NCI-H345 treated with DMSO at 0.1 percent for 48 hours (cell line): Measurements from ENCODE around the gene IFT52.

Experiments
- DNase-seq: peaks from one replicate; lab custom pipeline; 2025; ENCODE audit not compliant: unreplicated experiment; lab: John Stamatoyannopoulos, UW

The IFT52 gene, protein sequence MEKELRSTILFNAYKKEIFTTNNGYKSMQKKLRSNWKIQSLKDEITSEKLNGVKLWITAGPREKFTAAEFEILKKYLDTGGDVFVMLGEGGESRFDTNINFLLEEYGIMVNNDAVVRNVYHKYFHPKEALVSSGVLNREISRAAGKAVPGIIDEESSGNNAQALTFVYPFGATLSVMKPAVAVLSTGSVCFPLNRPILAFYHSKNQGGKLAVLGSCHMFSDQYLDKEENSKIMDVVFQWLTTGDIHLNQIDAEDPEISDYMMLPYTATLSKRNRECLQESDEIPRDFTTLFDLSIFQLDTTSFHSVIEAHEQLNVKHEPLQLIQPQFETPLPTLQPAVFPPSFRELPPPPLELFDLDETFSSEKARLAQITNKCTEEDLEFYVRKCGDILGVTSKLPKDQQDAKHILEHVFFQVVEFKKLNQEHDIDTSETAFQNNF

DNA sequence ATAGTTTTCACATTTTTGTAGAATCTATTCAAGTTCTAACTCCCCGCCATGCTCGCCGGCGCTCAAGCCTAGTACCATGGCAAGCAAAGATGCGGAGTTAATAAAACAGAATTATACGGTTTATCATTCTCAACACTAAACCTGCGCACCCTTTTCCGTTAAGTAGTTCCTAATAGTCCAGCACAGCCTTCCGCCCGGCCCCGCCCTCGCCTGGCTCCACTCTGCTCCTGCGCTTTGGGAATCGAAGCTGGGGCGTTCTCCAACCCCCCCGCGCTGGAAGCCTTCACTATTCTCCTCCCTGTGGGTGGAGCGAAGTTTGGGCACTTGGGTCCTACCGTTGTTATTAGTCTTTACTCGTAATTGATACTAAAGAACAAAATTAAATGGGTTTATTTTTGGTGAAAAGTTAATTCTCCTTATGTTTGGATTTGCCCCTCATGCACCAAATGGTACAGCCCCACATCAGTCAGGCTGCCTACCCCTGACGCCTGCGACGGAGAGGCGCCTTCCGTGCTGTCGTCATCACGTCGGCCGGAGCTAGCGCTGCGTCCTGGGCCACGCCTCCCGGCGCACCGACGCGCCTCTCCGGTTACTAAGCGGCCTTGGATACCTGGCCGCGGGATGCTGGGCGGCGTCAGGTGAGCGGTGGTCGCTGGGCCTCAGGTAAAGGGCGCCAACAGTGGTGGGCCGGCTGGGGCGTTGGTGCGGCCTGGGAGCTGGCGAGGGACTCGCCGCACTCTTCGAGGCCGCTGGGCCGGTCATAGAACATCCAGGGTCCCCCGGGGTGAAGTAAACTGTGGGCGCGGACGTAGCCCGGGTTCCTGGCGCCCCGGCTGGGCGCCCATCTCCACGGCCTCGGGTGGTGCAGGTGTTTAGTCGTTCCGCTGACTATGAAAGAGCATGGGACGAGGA lies at the start of gene IFT52:
IFT52 (plus strand) TSS at position 546 of the 912 bp plus-strand sequence. CDS start 3,762 bp downstream, outside the sequence.
- peak; percentile 95 for DNase-seq

DNA sequence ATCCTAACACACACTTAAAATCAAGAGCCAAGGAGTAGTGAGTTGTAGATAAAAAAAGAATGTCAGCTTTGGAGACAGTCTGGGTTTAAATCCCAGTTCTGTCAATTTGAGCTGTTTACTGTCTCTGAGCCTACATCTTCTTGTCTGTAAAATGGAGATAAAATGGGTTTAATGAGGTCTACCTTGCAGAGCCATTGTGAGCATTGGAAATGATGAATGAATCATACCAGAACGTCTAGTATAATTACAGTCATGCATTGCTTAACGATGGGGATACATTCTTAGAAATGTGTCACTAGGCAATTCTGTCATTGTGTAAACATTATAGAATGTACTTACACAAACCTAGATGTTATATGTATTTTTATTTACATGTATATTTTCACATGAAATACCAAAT lies 49.5 kb upstream of the IFT52 start:
- DNase-seq, result no peak

DNA sequence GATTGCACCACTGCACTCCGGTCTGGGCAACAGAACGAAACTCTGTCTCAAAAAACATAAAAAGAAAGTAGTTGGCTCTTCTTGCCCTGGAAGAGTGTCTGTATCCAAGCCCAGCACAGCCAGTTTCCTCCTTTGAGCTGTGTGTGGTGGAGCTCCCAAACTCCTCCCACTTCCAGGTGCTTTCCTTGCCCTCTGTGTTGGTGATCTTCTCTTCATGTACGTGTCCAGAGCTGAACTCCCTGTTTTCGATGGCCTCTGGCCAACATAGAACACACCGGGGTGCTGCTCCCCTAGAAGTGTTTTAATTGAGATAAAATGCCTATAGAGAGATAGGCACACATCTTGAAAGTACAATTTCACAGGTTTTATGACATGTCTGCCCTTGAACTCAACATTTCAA lies 48.6 kb upstream of the IFT52 start:
- no peak for DNase-seq

DNA sequence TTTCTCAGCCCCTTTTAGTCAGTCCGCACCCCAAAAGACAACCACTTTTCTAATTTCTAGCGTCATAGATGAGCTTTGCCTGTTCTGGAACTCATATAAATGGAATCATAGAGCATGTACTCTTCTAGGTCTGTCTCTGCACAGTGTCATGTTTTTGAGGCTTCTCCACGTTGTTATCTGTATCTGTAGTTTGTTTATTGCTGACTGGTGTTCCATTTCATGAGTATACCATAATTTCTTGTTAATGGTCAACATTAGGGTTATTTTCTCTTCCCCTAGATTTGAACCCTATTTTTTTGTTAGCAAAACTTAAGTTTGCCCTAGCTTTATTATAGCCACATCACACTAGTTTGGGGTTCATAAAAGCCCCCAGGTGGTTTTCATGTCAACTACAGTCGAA lies 48.1 kb upstream of the IFT52 start:
- no peak for DNase-seq

DNA sequence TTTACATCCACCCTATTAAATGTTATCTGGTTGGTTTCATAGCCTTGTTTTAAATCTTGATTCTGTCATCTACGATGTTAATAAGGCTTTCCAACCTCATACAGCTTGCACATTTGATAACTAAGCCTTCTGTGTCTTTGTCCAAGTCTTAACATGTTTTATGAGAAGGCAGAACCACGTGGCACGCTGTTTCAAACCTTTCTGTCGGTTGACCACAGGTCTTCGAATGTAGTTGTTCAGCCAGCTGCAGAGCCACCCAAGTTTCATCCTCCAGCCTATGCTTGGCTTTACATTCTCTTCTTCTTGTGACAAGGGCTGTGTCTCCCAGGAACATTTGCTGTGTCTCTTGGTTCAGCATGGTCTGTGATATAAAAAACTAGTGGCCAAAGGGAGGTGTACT lies 47.6 kb upstream of the IFT52 start:
- DNase-seq, result no peak

DNA sequence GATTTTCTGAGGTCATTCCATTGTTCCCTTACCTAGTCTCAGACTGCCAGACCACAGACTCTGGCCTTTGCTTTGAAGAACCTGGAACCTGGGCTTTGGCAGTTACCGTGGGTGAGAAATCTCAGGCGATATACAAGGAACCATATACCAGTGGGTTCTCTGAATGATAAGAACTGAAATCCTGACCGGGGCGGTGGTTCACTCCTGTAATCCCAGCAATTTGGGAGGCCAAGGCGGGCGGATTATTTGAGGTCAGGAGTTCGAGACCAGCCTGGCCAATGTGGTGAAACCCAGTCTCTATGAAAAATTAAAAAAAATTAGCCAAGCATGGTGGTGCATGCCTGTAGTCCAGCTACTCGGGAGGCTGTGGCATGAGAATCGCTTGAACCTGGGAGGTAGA lies 46.2 kb upstream of the IFT52 start:
- no peak for DNase-seq

DNA sequence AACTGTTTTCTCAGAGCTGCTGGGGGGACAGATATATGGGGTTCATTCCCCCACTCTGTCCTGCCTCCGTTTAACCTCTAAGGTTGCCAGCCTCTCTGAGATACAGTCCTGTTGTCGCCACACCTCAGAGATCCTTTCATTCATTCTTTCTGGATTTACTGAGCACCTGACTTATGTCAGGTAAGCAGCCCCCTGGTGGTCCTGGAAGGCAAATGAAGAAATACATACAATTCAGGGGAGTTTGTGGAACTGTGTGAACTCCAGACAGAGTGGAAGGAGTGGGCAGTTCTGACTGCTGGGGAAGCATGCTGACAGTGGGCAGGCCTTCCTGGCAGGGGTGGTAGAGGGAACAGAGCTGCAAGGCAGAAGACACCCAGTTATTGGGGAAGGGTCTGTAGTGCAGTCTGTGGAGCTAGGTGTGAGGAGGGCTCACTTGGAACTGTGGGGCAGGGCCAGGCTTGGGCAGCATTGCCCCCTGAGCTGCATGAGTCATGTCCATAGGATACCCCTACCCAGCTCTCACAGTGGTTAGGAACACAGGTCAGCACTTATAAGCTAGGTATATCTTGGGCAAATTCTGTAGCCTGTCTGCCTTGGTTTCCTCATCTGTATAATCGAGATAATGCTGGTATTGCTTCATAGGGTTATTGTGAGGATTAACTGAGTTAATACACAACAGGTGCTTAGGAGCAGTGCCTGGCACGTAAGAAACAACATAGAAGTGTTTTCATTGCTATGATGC lies 44.7 kb upstream of the IFT52 start:
- no peak for DNase-seq

DNA sequence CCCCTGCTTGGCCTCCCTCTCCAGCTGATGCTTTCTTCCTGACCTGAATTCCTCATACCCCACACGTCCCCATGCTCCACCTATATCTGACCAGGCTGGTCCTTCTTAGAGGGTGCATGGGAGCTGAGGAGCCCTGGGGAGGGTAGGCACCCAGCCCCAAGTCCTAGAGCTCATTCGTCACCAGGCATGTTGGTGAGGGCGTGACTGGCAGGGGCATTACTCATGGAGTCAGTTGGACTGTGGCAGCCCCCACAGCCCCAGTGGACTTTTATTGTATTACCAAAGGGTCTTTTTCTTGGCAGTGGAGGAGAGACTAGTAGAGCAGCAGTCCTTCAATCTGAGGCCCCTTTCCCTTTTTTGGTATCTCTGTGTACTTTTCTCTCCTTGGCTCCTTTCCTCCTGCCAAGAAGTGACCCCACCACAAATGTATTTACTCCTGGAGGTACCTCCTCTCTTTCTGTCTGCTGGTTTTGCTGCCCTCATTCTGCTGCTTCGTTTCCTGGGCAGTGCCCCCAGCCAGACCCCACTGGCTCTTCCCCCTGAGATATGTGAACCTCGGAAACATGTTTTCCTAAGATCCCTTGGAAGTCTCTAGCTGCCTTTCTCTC lies 42.4 kb upstream of the IFT52 start:
- no peak for DNase-seq

DNA sequence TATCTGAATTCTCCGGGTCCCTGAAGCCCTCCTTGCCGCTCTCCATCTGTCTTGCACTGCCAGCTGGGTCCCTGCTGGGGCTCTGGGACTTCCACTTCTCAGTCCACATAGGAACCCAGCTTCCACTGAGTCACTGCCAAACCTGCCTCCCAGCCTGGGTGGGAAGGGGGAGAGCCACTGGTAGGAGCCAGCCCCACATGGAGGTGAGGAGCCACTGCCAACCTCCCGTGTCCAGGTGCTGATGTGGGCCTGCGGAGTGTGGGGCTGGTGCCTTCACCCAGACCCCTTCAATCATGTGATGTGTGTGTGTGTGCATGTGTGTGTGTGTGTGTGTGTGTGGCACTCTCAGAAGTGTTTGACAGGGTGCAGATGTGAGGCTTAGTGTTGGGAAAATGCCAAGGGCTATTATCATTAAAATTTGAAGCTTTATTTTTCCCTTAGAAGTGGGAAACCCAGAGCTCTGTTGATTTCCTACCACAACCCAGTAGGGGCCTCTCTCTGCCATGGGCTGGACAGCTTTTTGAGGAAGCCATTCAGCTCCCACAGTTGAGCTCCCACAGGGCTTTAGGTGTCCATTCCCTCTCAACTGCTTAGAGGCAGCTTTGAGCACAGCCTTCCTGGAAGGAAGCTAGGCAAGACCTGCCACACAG lies 41.2 kb upstream of the IFT52 start:
- no peak for DNase-seq

DNA sequence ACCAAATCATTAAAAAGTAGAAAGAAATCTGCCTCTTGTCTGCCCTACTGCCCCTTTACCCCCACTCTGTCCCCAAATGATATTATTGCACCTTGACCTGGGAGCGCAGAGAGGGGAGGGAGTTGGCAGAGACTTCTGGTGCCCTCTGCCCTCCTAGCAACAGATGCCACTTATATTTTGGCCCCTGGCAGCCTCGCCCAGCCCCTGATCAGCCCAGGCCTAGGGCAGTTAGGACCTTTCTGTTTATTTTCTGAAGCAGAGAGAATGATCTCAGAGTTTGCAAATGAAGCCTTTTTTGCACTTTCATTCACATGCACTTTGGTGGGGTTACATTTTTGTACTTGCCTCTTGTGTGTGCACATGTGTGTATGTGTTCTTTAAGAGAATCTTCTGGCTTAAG lies 40.3 kb upstream of the IFT52 start:
- DNase-seq, result no peak

DNA sequence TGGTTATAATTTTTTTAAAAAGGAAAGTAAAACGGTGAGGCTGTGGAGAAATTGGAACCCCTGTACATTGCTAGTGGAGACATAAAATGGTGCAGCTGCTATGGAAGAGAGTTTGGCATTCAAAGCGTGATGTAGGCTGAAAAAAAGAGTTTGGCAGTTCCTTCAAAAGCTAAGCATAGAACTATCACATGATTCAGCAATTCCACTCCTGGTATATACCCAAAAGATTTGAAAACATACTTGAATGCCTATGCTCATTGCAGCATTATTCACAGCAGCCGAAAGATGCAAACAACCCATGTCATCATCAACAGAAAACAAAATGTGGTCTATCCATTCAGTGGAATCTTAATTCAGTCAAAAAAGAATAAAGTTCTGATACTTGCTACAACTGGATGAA lies 36.4 kb upstream of the IFT52 start:
- no peak for DNase-seq

DNA sequence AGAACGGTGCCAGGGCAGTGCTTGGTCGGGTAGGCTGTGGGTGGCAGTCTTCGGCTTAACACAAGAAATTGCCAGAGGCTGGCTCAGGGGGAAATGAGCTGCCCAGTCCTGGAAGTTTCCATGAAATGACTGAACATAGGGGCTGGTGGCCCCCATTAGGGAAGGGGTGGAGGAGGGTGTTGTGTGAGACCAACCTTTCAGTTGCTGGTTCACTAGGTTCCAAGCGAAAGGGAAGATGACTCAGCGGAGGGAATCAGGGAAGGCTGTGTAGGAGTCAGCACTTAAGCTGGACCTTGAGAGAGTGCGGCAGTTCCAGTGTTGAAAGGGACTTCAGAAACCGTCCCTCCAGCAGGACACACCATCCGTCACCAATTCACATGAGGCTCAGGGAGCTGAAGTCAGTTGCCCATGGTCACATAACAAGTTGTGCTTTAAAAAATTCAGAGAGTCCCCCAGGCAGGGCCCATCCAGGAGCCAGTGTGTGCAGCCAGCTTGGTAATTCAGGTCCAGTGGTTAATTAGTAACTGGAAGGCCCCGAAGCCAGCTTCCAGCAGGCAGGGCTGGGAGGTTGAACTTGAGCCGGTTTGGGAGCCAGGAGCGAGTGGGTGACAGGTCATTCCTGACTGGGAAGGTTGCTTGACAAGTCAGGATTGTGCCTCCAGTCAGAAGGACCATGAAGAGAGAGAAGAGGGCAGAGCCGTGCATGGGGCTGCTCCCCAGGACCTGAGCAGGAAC lies 32.2 kb upstream of the IFT52 start, which contains the start of gene SGK2:
SGK2 (plus strand) TSS at position 616 of the 735 bp plus-strand sequence. CDS start 7,469 bp downstream, outside the sequence.
- no peak for DNase-seq

DNA sequence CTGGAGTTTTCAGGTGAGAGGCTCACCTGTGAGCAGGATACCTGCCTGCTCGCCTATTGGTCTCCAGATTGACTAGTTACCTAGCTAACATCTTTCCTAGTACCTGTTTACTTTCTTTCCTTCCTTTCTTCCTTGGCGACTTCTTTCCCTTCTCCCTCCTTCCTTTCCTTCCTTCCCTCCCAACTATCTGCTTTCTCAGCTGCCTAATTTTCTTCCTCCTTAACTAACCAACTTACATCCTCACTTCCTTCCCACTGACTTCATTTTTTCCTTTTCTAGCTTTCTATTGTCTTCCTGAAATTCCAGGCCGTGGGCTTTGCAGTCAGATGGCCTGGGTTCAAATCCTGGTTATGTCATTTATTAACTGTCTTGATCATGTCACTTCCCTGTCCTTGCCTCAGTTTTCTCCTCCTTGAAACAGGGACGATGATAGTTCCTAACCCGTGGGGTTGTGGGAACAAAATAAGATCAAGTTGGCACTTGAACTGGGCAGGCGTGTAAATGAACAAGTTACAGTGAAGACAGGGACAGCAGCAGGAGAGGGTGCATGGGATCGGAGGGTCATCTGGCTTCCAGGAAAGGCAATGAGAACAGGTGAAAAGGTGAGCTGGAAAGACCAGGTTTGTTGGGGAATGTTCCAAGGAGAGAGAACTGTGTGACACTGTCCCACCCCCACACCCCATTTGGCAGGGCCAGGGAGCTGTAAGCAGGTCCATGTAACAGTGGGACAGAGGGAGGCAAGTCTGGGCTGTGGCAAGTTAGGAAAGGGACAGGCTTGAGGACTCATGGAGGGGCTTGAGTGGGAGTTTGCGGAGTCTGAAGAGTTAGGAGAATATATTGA lies 31.4 kb upstream of the IFT52 start:
- no peak for DNase-seq

DNA sequence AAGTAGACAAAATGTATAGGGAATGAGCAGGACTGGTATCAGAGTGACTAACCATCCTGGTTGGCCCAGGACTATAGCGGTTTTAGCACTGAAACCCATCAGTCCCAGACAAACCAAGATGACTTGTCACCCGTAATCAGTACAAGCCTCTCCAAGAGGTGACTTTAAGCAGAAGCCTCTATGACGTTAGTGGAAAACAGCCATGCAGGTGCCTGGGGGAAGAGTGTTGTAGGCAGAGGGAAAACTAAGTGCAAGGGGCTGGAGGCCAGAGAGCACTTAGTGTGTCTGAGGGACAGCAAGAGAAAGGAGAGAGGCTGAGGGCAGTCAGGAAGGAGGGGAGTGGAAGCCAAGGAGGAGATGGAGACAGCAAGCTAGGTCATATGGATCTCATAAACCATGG lies 29.8 kb upstream of the IFT52 start:
- DNase-seq, result no peak

DNA sequence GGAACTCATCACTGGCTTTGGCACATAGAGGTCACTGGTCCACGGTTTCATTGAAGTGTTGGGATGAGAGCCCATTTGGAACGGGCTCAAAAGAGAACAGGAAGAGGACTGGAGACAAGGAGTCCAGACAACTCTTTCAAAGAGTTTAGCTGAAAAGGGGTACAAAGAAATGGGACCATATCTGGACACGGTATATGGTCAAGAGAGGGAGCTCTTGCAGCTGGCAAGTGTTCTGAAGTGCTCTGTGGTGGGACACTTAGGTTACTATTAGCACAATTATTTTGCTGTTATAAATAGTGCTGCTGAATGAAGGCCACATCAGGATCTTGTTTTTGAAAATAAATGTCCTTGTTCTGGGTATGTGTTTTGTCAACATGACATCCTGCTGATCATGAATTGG lies 27.3 kb upstream of the IFT52 start:
- DNase-seq, result no peak

DNA sequence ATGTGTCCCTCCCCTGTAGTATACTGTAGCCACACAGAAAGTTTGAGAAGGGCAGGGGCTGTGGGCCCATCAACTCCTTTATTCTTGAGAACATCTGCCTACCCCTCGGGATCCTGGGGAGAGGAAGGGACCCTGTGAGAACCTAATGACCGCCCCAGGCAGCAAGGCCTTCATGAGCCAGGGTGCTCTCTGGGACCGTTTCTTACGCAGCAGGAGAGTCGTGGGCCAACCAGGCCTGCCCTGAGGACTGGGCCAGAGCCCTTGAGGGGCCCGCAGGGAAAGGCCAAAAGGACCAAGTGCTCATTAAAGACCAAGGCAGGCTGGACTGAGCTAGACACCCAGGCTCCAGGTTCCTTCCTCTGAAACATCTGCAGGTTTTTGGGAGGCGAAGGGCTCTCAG lies 26.7 kb upstream of the IFT52 start:
- DNase-seq, result no peak

DNA sequence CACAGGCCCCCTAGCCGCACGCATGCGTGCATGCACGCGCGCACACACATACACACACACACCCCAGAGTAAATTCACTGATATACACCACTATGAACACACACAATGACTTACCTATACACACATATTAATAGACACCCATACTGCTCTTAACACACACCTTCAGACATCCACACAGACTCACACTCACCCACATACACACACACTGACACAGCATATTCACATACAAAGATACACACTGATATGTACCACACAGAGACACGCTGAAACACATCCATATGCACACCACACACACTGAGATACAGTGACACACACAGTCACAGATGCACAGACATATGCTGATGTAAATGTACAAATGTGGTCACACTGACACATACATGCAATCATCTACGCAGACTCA lies 26.3 kb upstream of the IFT52 start:
- DNase-seq, result no peak

DNA sequence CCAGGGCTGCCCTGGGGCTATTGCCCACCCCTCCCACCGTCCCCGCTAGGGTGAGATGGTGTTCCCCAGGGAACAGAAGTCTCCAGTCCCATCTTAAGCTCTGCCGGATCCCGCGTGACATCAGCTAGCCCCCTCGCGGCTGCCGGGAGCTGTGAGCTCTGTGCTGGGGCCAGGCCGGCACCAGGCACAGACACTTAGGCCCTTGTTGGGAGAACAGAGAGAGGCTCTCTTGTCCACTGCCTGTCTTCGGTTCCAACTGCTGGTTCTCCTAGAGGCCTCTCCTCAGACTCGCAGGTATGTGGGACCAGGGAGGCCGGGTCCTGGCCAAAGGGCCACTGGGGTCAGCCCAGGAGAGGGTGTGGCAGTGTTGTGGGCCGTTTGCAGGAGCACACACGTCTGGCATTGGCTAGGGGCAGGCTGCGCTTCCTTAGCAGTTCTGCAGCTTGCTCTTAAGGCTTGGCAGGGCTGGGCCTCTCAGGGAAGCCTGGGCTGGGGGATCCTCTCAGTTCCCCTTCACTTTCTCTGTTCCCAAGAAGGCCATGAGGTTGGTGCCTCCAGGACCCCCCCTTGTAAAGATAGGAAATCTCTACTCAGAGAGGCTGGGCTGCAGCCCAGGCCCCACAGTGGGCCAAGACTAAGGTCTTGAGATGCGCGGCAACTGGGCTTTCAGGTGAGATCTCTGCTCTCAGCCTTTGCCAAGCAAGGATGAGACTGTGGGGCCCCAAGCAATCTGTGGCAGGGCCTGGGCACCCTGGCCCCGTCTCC lies 25.6 kb upstream of the IFT52 start:
- DNase-seq, result no peak
